ENCODE data around the gene OR2T29.

GRCh38 chr1:248610301-248610700 is 47.7 kb upstream of the OR2T29 start:
- TF ChIP-seq YY1 (IDR thresholded peaks at IDR 0.05; ENCODE audit: low read depth): no peak
- no peak for TF ChIP-seq RAD21 (IDR thresholded peaks at IDR 0.05; ENCODE audit: low read depth)
- no peak for TF ChIP-seq EP300 (IDR thresholded peaks at IDR 0.05; ENCODE audit: borderline replicate concordance)
- TF ChIP-seq TAF1 (IDR thresholded peaks at IDR 0.05; ENCODE audit: low read depth): no peak
- TF ChIP-seq, protein P1, sequence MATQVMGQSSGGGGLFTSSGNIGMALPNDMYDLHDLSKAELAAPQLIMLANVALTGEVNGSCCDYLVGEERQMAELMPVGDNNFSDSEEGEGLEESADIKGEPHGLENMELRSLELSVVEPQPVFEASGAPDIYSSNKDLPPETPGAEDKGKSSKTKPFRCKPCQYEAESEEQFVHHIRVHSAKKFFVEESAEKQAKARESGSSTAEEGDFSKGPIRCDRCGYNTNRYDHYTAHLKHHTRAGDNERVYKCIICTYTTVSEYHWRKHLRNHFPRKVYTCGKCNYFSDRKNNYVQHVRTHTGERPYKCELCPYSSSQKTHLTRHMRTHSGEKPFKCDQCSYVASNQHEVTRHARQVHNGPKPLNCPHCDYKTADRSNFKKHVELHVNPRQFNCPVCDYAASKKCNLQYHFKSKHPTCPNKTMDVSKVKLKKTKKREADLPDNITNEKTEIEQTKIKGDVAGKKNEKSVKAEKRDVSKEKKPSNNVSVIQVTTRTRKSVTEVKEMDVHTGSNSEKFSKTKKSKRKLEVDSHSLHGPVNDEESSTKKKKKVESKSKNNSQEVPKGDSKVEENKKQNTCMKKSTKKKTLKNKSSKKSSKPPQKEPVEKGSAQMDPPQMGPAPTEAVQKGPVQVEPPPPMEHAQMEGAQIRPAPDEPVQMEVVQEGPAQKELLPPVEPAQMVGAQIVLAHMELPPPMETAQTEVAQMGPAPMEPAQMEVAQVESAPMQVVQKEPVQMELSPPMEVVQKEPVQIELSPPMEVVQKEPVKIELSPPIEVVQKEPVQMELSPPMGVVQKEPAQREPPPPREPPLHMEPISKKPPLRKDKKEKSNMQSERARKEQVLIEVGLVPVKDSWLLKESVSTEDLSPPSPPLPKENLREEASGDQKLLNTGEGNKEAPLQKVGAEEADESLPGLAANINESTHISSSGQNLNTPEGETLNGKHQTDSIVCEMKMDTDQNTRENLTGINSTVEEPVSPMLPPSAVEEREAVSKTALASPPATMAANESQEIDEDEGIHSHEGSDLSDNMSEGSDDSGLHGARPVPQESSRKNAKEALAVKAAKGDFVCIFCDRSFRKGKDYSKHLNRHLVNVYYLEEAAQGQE (IDR thresholded peaks at IDR 0.05; ENCODE audit: low read depth): no peak
- TF ChIP-seq USF1 (IDR thresholded peaks at IDR 0.05): no peak
